GM18873 (cell line): ENCODE results near the gene PBX4.
A peak's percentile ranks its signal among the peaks of the same experiment; 100 is the strongest.
"Not testable (repeated sequence)": the region's sequence is repeated elsewhere in the genome, so short reads cannot be mapped to it uniquely, and the experiment has no call there.

Experiments used
- ATAC-seq: cut with Tn5 transposase; IDR thresholded peaks from one replicate; pipeline ENCODE4 v1.9.1; 2021; ENCODE audit warnings: mild to moderate bottlenecking, moderate library complexity, moderate number of reproducible peaks; ENCODE audit not compliant: unreplicated experiment, low FRiP score

The PBX4 gene, protein sequence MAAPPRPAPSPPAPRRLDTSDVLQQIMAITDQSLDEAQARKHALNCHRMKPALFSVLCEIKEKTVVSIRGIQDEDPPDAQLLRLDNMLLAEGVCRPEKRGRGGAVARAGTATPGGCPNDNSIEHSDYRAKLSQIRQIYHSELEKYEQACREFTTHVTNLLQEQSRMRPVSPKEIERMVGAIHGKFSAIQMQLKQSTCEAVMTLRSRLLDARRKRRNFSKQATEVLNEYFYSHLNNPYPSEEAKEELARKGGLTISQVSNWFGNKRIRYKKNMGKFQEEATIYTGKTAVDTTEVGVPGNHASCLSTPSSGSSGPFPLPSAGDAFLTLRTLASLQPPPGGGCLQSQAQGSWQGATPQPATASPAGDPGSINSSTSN

DNA sequence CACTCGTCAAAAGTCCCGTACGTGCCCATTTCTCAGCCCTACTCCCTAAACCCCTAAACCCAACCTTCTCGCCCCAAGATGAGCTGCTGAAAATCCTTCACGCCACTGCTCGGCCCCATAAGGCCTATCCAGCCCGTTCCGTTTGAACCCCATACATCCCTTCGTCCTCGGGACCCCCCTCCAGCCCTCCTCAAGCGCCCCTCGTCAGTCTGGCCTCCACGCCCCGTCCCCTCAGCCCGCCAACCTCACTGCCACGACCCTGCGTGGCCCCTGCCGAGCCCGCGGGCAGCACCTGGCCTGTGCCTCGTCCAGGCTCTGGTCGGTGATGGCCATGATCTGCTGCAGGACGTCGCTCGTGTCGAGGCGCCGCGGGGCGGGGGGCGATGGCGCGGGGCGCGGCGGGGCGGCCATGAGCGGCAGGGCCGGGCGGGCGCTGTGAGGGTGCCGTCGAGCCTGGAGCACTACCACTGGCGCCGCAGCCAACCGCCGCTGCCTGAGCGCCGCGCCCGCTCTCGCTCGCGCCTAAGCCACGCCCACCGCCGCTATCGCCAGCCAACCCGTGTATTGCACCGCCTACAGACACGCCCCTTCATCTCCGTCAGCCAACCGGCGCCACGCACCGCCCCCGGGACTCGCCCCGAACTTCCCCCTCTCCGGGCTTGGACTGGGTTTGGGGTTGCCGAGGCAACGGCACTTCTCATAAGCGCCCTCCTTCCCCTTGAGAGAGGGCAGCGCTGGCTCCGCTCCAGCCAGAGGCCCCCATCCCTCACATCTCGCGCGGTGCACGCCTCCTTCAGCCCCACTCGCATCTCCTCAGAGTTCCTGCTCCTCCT, at the start of gene PBX4:
Gene PBX4, minus strand, starts transcription at position 469 of the 833 bp plus-strand sequence. Its CDS starts 58 bp downstream, at position 411.
- ATAC-seq = peak; percentile 95

DNA sequence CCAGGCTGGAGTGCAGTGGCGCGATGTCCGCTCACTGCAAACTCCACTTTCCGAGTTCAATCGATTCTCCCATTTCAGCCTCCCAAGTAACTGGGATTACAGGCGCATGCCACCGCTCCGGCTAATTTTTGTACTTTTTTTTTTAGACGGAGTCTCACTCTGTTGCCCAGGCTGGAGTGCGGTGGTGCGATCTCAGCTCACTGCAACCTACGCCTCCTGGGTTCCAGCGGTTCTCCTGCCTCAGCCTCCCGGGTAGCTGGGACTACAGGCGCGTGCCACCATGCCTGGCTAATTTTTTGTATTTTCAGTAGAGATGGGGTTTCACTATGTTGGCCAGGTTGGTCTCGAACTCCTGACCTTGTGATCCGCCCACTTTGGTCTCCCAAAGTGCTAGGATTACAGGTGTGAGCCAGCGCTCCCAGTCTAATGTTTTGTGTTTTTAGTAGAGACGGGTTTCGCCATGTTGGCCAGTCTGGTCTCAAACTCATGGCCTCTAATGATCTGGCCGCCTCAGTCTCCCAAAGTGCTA, 47.0 kb upstream of the PBX4 start:
- ATAC-seq = not testable (repeated sequence)

DNA sequence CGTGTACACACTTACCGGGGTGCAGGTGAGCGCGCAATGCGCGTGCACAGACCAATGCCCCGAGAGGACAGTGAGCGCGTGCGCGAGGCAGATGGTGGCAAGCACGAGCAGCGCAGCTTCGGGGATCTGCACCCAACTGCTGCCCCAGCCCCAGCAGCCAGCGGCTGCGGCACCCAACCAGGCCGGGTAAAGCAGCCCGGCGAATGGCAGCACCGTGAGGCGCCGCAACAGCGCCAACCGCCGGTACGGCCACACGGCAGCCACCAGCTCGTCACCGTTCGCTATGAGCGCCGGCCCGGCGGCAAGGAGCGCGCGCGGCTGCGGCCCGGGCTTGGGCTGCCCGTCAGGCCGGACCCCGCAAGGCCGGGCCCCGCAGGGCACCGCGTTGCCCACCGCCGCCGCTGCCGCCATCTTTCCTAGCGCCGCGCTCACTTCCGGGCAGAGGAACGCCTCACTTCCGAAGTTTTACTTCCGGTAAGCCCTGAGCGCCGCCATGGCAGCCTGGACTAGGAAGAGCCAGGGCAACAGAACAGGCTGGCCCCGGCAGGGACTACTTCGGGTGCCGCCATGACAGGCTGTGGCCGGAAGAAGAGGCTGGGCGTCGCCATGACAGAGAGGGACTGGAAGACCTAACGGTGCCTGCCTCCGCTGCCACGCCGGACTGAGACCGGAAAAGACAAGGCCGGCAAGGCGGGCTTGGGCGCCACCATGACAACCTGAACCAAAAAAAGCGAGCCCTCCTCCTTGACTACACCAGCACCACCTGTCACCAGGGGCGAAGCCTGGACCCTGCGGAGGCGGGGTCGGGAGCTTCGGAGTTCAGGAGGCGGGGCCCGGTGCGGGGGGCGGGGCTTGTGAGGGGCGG, 45.0 kb upstream of the PBX4 start, which contains the start of gene ATP13A1:
Gene ATP13A1, minus strand, starts transcription at position 421 of the 865 bp plus-strand sequence. Its CDS starts 10 bp downstream, at position 411.
- ATAC-seq = peak; percentile 71

DNA sequence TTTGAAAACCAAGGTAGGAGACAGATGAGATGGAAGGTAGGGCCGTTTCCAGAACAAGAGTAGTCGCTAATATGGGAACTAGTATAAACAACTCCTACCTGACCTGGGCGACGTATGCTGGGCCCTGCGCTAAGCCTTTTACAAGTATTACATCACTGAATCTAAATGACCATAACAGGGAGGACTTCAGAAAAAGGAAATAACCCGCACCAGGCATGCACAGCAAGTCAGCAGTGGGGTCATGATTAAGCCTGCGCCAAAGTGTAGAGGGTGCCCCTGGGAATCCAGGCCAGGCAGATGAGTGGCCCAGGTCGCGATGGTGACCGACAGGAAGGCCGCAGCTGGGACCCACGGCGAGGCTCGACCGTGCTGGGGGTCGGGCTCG, 44.4 kb upstream of the PBX4 start:
- ATAC-seq = no peak

DNA sequence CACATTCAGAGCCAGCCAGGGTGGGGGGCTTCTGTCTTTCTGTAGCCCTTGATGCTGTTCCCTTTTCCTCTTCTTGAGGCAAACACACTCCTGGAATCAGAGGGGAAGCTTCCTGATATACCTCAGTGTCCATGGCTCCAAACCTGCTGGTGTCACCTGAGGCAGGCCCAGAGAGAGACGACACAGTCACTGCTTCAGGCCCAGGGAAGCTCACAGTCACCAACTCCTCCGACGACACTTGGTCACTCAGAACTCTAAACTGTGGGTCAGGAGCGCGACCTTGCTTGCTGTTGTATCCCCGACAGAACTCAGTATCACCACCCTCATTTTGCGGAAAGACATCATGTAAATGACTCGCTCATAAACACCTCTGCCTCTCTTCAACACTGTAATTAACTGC, 43.9 kb upstream of the PBX4 start:
- ATAC-seq = no peak

DNA sequence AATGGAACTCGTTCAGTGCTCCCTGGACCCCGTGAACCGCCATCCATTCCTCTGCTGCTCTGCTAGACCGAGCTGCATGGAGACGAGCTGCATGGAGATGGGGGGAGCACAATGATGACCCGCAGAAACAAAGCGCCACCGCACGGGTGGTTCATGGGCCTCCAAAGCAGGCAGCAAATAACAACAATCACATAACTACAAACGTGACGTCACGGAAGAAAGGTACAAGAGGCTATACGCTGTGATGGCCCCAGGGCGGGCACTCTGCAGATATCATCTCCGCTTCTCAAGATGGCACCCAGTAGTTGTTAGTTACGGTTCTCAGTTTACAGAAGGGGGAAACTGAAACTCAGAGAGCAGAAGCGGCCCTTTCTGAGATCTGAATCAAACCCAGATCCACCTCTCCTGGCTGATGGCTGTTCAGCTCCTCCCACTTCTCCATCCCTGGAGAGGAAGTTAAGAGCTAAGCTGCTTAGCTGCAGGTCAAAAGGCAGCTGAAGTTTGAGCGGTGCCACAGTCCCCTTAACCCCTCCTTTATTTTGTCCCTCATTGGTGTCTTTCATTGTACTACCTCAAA, 43.3 kb upstream of the PBX4 start:
- ATAC-seq = no peak

DNA sequence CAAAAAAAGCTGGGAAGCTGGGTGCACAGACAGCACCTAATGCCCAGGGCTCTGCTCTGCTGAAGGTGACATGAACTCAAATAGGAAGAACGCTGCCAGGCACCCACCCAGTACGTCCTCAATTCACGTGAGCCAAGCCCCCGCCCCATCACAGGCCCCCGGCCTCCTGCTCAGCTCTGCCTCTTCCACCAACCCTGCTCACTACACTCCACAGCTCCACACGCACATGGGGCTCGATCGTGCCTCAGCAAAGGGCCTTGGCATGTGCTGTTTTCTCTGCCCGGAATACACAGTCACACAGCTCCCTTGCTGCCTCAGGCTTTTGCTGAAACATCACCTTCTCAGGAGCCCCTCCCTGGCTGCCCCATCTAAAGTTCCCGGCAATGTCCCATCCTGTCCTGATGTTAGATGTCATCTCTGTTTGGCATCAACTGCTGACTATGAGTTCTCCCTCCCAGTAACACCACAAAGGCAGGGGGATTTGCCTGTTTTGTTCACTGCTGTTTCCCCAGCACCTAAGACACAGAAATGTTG, 42.7 kb upstream of the PBX4 start:
- no peak for ATAC-seq

DNA sequence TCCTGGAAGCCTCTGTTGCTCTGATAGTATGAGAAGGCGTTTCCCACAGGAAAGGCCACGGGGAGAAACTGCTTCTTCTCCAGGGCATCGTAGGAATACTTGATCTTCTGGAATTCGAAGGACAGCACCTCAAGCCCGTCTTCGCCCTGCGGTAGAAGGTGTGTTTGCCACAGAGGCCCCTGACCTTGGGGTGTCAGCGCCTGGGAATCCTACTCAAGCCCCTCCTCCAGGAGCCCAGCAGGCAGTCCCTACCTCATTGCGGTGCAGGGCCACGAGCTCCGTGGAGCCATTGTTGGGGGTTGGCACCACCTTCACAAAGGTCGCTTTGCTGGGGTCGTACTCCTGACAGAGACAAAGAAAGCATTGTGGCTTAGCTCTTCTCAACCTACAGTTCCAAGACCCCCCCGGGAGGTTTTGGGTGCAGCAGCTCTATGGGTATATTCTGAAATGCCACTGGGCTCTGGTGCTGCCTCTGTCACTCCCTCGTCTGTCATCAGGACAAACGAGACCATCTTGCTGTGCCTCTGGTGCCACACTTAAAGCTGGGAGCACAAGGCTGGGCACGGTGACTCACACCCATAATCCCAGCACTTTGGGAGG, 41.3 kb upstream of the PBX4 start:
- ATAC-seq = no peak

DNA sequence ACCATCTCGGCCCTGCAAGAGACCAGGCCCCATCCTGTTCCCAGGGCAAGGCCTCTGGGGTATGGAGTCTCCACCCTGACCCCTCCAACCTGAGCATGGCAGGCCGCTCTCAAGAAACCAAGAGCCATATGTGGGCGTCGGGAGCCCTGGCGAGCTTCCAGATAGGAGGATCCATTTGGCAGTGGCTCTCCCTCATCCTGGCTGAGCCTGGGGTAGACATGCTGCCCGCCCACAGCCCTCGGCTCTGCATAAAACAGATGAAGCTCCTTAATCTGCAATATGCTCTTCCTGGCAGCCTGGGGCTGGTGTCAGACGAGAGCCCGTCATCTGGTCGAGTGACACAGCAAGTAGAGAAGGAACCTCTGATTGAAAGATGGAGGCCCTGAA, 38.9 kb upstream of the PBX4 start:
- ATAC-seq = no peak

DNA sequence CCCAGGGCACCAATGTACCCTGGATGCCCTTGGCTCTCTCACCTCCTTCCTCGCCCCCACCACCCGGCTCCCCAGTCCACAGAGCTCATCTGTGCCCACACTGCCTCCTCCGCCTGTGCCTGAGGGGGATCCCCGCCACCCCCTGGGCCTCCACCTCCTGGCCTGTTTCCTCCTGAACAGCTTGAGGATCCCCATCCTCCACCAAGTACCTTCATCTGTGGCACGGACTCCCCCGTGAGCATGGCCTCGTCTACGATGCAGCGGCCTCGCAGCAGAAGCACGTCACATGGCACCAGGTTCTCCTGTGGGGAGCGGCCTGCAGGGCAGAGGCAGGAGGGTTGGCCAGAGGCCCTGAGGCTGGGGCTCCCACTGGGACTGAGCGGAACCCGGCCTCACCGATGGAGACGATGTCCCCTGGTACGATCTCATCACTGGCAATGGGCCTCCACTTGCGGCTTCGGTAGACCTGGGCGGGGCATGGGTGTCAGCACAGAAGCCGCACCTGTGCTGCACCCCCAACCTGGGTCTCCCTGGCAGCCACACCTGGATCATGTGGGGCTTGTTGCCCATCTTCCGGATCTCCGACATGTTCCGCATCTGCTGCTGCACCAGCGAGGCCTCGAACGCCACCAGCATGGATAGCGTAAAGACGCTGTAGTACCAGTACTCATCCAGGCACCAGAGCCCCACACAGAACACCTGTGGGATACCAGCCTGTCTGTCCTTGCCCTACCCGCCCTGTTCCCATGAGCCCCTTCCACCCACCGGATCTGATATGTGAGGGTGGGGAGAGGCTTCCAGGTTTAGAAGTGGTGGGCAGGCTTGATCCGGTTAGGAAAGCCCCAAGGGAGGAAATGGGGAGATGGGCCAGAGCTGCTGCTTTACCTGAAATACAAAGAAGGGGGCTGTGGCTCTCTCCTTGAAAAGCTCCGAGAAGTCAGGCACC, 38.2 kb upstream of the PBX4 start:
- no peak for ATAC-seq

DNA sequence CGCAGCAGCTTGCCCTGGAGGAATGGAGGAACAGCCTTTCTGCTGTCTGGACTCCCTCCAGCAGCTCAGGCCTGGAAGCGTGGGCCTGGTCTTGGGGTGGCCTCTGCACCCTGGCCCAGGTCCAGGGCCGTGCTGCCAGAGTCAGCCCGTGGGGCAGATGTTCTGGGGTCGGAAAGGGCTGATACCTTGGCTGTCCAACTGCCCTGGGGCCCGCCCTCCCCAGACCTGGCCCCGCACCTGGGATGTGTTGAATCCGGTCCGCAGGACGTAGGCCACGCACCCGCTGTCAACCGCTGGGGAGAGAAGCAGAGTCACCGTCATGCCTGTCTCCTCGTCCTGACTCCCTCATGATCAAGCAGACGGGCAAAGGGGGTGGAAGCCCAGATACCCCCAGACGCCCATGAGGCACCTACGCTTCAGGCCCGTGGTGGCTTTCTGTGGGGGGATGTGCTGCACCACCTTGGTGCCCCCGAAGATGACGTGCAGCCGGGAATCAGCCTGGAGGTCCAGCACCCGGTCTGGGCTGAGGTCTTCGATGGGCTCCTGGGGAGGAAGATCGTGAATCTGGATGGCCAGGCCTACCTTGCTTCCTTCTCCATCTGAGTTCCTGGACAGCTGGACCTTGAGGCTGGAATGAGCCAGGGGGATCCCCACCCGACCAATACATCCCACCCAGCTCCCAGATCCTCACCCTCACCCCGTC, 37.3 kb upstream of the PBX4 start:
- no peak for ATAC-seq

DNA sequence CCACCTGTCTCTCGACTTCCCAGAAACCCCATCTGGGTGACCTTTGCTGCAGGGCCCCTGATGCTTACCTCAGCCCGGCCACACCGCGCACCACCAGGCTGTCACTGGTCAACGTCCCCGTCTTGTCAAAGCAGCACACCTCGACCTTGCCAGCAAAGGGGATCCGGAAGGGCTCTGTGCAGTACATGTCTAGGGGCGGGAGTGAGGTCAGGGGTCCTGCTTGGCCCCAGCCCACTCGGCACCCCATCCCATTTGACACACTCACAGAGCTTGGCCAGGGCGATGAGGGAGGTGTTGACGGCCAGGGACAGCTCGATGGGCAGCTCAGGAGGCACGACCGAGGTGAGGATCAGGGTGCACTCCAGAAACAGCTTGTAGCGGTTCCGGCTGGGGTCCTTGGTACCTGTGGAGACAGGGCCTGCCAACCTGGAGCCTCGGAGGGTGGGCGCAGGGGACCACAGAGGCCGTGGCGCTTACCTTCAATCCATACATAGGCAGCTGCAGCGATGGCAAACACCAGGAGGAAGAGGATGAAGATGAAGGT, 36.6 kb upstream of the PBX4 start:
- ATAC-seq = no peak

DNA sequence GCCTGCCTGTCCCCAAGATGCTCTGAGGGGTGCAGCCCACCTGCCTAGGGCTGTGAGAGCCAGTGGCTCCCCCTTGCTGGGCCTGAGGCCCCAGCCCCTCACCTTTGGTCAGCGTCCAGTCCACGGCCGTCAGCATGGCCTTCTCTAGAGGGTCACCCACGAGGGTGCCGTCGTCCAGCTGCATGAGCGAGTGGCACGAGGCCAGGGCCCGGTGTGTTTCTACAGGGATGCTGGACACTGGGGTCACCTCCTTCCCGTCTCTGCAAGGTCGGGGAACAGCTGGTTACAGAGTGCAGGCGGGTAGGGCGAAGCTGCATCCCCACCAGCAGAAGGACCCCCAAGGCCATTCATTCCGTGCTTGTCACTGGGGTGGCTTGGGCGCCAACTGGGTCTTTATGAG, 36.0 kb upstream of the PBX4 start:
- ATAC-seq = no peak

DNA sequence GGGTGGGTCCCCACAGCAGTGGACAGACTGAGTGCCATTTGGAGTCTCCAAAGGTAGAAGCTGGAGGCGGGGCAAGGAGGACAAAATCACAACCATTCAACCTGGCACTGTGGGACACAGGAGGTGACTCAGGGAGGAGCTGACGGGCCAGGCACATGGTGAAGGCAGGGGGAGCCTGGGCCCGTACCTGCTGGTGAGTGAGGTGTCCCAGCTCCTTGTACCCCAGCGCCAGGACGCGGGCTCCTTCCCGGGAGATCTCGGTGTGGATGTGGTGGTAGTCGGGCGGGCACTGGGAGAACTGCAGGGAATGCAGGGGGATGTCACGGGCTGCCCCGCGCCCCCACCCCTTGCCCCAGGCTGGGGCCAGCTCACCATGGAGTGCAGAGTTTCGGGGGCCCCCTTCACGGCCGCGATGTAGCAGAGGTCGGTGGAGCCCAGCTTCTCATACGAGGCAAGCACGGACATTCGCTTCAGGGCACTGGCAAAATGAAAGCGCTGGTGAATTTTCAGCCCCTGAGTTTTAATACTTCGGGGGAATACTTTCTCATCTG, 35.2 kb upstream of the PBX4 start:
- ATAC-seq = no peak

DNA sequence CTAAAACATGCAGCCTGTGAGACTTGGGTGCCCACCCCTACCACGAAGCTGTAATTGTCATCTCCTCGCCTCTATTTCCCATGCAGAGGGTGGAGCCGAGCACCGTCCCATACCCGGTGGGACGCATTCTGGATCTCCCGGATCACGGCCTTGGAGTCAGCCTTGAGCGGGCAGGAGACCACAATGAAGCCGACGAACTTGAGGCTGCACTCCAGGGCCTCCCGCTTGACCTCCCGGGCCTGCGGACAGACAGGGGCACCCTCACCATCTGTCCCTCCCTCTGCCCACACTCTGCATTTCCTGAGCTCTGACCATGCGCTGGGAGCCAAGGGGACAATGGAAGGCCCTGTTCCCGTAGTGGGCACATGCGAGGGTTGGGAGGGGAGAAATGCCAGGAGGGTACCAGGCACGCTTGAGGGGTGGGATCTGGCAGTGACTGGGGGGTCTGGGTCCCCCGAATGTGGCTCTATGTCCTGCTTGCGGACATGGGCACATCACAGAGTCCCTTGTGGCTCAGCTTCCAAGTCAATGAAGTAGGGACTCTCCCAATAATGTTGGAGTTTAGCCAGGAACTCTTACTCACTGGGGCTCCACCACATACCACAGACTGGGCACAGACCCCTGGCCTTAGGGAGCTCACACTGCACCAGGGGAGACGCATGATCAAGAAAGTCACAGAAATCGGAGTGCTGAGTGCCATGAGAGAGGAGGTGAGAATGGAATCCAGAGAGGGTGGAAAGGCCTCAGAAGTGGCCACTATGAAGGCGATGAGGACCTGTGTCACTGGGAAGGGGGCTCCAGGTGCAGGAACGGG, 34.2 kb upstream of the PBX4 start:
- ATAC-seq = no peak

DNA sequence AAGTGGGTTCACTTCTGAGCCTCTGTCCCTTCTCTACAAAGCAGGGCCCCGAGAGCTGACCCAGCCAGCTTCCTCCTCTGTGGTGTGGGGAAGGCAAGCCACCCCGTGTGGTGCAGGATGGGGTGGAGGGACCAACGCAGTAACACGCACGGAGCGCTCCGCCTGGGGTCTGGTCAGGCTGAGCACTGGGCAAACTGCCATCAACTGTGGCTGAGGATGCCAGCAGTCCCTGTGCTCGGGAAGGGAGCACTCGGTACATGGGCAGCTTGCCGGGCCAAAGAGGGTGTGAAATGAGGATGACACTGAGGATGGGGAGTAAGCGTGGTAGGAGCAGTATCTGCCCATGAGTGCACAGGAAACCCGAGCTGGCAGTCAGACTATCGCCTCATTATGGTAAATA, 32.6 kb upstream of the PBX4 start:
- no peak for ATAC-seq
